Measurements from ENCODE around the gene GLP2R.

DNA sequence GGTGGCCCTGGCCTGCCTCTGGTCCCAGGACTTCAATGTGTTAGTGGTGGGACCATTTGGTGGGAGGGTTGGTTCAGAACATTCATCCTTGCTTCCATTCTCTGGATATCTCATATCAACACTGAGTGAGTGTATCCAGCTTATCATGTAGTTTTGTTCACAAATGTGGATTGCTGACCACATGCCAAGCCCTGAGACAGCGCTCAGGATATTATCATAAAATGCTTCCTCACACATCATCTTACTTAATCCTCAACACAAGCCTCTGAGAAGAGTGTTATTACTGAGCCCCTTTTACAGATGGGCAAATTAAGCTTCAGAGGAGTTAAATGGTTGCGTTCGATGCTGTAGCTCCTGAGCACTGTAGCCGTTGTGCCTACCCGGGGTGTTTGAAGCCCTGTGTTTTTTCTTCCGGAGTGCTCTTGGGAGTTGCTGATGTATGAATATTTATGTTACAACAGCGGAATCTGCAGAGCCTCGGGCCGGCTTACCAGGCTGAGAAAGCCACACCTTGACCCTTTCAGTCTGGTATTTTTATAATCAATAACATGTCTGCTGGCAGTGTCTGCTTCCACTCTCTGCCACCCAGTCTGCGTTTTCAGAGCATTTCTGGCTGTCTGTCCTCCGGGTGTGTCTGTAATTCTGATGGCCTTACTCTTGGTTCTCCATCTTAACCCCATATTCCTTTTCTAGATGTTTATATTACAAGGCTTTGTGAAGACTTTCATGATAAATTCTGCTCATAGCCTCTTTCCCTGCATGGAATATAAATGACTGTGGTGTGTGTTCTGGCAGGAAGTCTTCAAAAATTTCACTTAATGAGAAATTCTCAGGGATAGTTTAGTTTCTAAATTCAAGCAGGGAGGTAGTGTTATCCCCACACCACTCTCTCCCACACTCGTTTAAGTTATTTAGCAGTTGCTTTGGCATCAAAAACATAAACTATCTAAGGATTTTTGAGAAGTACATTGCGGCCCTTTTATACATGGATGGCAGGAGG lies 2.9 kb downstream of the GLP2R start:
- TF ChIP-seq CTCF (IDR thresholded peaks at IDR 0.05; ENCODE audit: insufficient read depth, low read length) (no peak), POLR2AphosphoS5 (IDR thresholded peaks at IDR 0.05; ENCODE audit: low read depth) (no peak), GABPA (IDR thresholded peaks at IDR 0.05; ENCODE audit: low read depth) (no peak), SPI1 (IDR thresholded peaks at IDR 0.05; ENCODE audit: borderline replicate concordance, low read depth) (no peak)
- TF ChIP-seq, protein P1, sequence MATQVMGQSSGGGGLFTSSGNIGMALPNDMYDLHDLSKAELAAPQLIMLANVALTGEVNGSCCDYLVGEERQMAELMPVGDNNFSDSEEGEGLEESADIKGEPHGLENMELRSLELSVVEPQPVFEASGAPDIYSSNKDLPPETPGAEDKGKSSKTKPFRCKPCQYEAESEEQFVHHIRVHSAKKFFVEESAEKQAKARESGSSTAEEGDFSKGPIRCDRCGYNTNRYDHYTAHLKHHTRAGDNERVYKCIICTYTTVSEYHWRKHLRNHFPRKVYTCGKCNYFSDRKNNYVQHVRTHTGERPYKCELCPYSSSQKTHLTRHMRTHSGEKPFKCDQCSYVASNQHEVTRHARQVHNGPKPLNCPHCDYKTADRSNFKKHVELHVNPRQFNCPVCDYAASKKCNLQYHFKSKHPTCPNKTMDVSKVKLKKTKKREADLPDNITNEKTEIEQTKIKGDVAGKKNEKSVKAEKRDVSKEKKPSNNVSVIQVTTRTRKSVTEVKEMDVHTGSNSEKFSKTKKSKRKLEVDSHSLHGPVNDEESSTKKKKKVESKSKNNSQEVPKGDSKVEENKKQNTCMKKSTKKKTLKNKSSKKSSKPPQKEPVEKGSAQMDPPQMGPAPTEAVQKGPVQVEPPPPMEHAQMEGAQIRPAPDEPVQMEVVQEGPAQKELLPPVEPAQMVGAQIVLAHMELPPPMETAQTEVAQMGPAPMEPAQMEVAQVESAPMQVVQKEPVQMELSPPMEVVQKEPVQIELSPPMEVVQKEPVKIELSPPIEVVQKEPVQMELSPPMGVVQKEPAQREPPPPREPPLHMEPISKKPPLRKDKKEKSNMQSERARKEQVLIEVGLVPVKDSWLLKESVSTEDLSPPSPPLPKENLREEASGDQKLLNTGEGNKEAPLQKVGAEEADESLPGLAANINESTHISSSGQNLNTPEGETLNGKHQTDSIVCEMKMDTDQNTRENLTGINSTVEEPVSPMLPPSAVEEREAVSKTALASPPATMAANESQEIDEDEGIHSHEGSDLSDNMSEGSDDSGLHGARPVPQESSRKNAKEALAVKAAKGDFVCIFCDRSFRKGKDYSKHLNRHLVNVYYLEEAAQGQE (IDR thresholded peaks at IDR 0.05; ENCODE audit: insufficient replicate concordance, low read depth): no peak
